Measurements from ENCODE around the gene HSD17B10.

Gene HSD17B10
- long read RNA-seq, transcript HSD17B10-201 (6 exons, 960 nt): major isoform, 105 of 114 reads
- long read RNA-seq, partial matches to known transcripts: 5 of 114 reads
- long read RNA-seq, other reads (novel, unspliced or antisense): 3 of 114 reads

- peak within 1 kb of the TSS; percentile 49 for H3K27ac ChIP-seq (replicated peaks)
- H3K27me3 ChIP-seq (ENCODE audit: insufficient read depth, poor library complexity, severe bottlenecking): no peaks in the 10 kb centered on the region
- DNase-seq (ENCODE audit: low read depth in 1 of 2, low spot score in 1 of 2): peak in 1 of 2 experiments; percentile 92
- TF ChIP-seq GABPA (IDR thresholded peaks at IDR 0.05; ENCODE audit: low read depth) (no peak), CTCF (IDR thresholded peaks at IDR 0.05; ENCODE audit: insufficient read depth, low read length) (no peak), REST (IDR thresholded peaks at IDR 0.05; ENCODE audit: insufficient replicate concordance, low read depth) (no peak), POLR2AphosphoS5 (IDR thresholded peaks at IDR 0.05; ENCODE audit: low read depth) (peak; percentile 72), SPI1 (IDR thresholded peaks at IDR 0.05; ENCODE audit: borderline replicate concordance, low read depth) (no peak)
- peak within 1 kb of the TSS; percentile 77 for H3K4me3 ChIP-seq (replicated peaks; ENCODE audit: insufficient read depth, low read length)
Measured at GRCh38 chrX:53433651-53434639, at the start of gene HSD17B10. Gene HSD17B10, minus strand, starts transcription at chrX:53434370. Its CDS starts 25 bp downstream, at chrX:53434345.

- no peak for TF ChIP-seq REST (IDR thresholded peaks at IDR 0.05; ENCODE audit: insufficient replicate concordance, low read depth)
- Histone ChIP-seq H3K27ac (replicated peaks) (no peak overlapping the region), H3K4me3 (replicated peaks; ENCODE audit: insufficient read depth, low read length) (no peak overlapping the region), H3K27me3 (ENCODE audit: insufficient read depth, poor library complexity, severe bottlenecking) (no peaks in the 10 kb centered on the region)
- DNase-seq (ENCODE audit: low read depth in 1 of 2, low spot score in 1 of 2): no peak
Measured at GRCh38 chrX:53483416-53483815, 49.2 kb upstream of the HSD17B10 start.

GRCh38 chrX:53481816-53482465 lies 47.8 kb upstream of the HSD17B10 start:
- Histone ChIP-seq H3K27ac (replicated peaks) (no peak overlapping the region), H3K27me3 (ENCODE audit: insufficient read depth, poor library complexity, severe bottlenecking) (no peaks in the 10 kb centered on the region), H3K4me3 (replicated peaks; ENCODE audit: insufficient read depth, low read length) (no peak overlapping the region)
- DNase-seq (ENCODE audit: low read depth in 1 of 2, low spot score in 1 of 2): peak in 1 of 2 experiments; percentile 73
- TF ChIP-seq GABPA (IDR thresholded peaks at IDR 0.05; ENCODE audit: low read depth) (no peak), CTCF (IDR thresholded peaks at IDR 0.05; ENCODE audit: insufficient read depth, low read length) (peak; percentile 64)

GRCh38 chrX:53481093-53481492 lies 46.9 kb upstream of the HSD17B10 start:
- Histone ChIP-seq H3K27ac (replicated peaks) (no peak overlapping the region), H3K27me3 (ENCODE audit: insufficient read depth, poor library complexity, severe bottlenecking) (no peaks in the 10 kb centered on the region), H3K4me3 (replicated peaks; ENCODE audit: insufficient read depth, low read length) (no peak overlapping the region)
- no peak for TF ChIP-seq GABPA (IDR thresholded peaks at IDR 0.05; ENCODE audit: low read depth)
- TF ChIP-seq POLR2AphosphoS5 (IDR thresholded peaks at IDR 0.05; ENCODE audit: low read depth): no peak
- TF ChIP-seq REST (IDR thresholded peaks at IDR 0.05; ENCODE audit: insufficient replicate concordance, low read depth): no peak
- TF ChIP-seq SPI1 (IDR thresholded peaks at IDR 0.05; ENCODE audit: borderline replicate concordance, low read depth): no peak
- no peak for TF ChIP-seq CTCF (IDR thresholded peaks at IDR 0.05; ENCODE audit: insufficient read depth, low read length)
- peak in 1 of 2 experiments; percentile 35 for DNase-seq (ENCODE audit: low read depth in 1 of 2, low spot score in 1 of 2)

All from HL-60 (cell line).